GM10248 (cell line): ENCODE results near the gene PRKCD.

Source experiments
- CTCF ChIA-PET: fragments of 300-600 bp; sonication (Branson Sonifier 250); formaldehyde crosslinking; extraction: SDS; loops from one replicate; lab custom pipeline; 2021; ENCODE audit warnings: antibody characterized with exemption; lab: Yijun Ruan, JAX
- POLR2A ChIA-PET: fragments of 350-650 bp; sonication (Branson Sonifier 250); formaldehyde crosslinking; extraction: SDS; loops from one replicate; lab custom pipeline; 2020; ENCODE audit warnings: antibody characterized with exemption; lab: Yijun Ruan, JAX
- DNase-seq: peaks from one replicate; pipeline ENCODE4 v3.0.0; 2012; ENCODE audit errors: extremely low spot score
- TF ChIP-seq, protein P1 (sequence below): IDR thresholded peaks from 2 replicates; pipeline ENCODE4 v1.5.1; 2012; ENCODE audit warnings: mild to moderate bottlenecking, low read depth; ENCODE audit errors: extremely low read depth, missing control alignments, control extremely low read depth

The PRKCD gene

DNA sequence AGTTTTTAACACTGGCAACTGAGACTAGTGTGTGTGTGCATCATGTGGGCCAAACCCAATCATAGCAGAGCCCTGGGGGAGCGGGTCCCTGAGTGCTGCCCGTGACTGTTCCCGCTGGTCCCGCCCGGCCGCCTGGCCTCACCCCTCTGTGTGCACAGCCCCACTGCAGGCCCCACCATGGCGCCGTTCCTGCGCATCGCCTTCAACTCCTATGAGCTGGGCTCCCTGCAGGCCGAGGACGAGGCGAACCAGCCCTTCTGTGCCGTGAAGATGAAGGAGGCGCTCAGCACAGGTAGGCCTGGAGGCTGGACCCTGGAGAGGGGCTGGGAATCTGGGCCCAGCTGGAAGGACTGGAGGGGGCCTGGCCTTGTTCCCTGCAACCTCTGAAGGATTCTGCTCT is 17.2 kb downstream of the PRKCD start:
- DNase-seq: no peak
- TF ChIP-seq, protein P1, sequence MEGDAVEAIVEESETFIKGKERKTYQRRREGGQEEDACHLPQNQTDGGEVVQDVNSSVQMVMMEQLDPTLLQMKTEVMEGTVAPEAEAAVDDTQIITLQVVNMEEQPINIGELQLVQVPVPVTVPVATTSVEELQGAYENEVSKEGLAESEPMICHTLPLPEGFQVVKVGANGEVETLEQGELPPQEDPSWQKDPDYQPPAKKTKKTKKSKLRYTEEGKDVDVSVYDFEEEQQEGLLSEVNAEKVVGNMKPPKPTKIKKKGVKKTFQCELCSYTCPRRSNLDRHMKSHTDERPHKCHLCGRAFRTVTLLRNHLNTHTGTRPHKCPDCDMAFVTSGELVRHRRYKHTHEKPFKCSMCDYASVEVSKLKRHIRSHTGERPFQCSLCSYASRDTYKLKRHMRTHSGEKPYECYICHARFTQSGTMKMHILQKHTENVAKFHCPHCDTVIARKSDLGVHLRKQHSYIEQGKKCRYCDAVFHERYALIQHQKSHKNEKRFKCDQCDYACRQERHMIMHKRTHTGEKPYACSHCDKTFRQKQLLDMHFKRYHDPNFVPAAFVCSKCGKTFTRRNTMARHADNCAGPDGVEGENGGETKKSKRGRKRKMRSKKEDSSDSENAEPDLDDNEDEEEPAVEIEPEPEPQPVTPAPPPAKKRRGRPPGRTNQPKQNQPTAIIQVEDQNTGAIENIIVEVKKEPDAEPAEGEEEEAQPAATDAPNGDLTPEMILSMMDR: no peak
- POLR2A ChIA-PET: no interaction called here
- CTCF ChIA-PET: interaction anchor here (0.9 to 5.6 kb wide), 3 partner anchors 14 to 44 kb away, joined by 4 to 63 read pairs (median 5); no protein-coding TSS in a partner anchor

DNA sequence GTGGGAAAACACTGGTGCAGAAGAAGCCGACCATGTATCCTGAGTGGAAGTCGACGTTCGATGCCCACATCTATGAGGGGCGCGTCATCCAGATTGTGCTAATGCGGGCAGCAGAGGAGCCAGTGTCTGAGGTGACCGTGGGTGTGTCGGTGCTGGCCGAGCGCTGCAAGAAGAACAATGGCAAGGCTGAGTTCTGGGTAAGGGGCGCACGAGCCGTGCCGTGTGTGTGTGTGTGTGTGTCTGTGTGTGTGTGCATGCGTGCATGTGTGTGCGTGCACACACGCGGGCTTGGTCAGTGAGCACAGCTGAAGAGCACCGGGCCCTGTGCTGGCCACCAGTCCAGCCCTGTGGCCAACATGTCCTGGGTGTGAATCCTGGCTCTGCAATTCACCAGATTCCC is 18.6 kb downstream of the PRKCD start:
- no peak for DNase-seq
- ChIA-PET CTCF (interaction anchor here (0.9 to 5.6 kb wide), 5 partner anchors 13 to 21 kb away, joined by 3 to 63 read pairs (median 6); partner anchors contain the start of gene PRKCD), POLR2A (no interaction called here)

DNA sequence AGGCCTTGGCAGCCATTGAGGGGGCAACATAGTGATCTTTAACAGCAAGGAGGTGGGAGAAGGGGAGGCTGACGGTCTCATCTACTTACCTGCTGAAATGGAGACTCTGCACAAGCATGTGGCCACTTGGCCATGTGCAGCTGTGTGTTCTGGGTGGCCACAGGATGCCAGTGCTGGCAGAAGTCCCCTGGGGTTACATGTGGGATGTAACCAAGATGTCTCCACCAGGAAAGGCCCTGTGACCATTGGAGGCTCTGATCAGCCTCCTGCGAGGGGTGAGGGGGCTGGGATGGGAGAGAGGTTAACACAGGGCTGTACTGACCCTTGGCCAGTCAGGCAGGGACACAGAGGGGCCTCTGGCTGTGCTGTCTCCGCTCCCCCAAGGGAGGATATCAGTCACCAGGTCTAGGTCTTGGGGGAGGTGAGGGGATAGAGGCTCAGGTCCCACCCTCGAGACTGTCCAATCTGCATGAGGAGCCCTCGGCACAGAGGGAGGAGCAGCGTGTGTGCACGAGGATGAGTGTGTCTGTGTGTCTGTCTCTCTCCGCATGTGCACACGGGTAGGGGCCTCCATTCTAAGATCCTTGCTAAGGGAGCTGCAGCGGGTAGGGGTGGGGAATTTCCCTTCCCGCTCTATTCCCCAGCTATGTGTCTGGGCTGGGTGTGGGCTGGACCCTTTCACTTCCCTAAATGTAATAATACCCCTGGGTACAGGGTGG is 19.5 kb downstream of the PRKCD start:
- POLR2A ChIA-PET: interaction anchor here (0.5 to 0.9 kb wide), 2 partner anchors 9 to 30 kb away, joined by 5 read pairs; no protein-coding TSS in a partner anchor
- CTCF ChIA-PET: interaction anchor here (0.8 to 5.6 kb wide), 12 partner anchors 10 to 58 kb away, joined by 3 to 63 read pairs (median 6); partner anchors contain the start of gene PRKCD
- TF ChIP-seq, protein P1: no peak
- DNase-seq: peak; percentile 89

More for the DNA sequence above, 18.6 kb downstream of the PRKCD start:
- TF ChIP-seq, protein P1: no peak

DNA sequence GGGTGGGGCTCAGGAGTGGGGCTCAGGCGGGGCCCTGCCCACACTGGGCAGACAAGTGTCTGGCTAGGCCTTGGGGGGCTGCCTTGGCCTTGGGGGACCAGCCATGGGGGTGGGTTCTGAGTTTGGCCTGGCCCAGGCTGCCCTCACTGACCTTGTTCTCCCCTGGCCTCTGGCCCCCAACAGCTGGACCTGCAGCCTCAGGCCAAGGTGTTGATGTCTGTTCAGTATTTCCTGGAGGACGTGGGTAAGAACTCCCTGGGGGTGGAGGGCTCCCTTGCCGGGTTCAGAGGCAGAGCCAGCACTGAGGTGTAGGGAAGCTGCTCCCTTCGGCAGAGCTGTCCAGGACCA is 20.0 kb downstream of the PRKCD start:
- POLR2A ChIA-PET: interaction anchor here (0.9 kb wide), 1 partner anchor 9 kb away, joined by 5 read pairs; no protein-coding TSS in a partner anchor
- TF ChIP-seq, protein P1: no peak
- no peak for DNase-seq
- CTCF ChIA-PET: interaction anchor here (0.8 to 5.6 kb wide), 11 partner anchors 11 to 59 kb away, joined by 3 to 63 read pairs (median 6); partner anchors contain the start of gene PRKCD

DNA sequence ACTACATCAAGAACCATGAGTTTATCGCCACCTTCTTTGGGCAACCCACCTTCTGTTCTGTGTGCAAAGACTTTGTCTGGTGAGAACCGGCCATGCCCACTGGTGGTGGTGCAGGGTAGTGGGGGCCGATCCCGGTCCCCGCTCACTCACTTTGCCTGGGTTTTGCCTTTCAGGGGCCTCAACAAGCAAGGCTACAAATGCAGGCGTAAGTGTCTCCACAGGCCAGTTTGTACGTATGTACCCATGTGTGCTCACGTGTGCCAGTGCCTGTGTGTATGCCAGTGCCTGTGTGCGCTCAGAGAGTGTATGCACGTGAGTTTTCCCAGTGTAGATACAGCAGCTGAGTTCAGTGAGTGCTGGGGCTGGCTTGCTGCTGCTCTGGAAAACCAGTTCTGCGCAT is 20.5 kb downstream of the PRKCD start:
- CTCF ChIA-PET: interaction anchor here (1.2 to 5.6 kb wide), 8 partner anchors 10 to 59 kb away, joined by 3 to 63 read pairs (median 6); no protein-coding TSS in a partner anchor
- POLR2A ChIA-PET: no interaction called here

DNA sequence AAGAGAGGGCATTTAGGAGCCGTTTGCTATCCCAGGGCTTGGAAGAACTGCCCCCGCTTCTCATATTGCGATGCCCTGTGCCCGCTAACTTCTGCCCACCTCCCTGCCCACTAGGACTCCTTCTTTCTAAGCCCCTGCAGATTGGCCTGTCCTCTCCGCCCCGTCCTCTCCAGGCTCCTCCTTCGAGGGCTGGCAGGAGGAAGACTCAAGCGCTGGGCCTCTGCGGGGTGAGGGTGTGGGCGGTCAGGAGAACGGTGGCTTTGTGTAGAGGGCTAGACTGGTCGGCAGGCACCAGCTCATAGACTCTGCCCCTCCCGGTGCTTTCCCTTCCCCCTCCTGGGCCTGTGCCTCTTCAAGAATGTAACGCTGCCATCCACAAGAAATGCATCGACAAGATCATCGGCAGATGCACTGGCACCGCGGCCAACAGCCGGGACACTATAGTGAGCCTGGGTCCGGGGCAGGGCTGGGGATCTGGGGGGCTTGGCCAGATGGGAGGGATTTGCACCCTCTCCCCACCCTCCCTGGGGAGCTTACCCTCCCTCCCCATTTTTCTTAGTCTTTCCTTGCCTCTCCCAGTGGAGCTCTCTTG is 21.9 kb downstream of the PRKCD start:
- DNase-seq: no peak
- TF ChIP-seq, protein P1: no peak
- CTCF ChIA-PET: interaction anchor here (3.4 to 5.6 kb wide), 2 partner anchors 13 to 48 kb away, joined by 20 to 63 read pairs; no protein-coding TSS in a partner anchor
- POLR2A ChIA-PET: no interaction called here

More for the DNA sequence above, 20.5 kb downstream of the PRKCD start:
- DNase-seq: no peak
- TF ChIP-seq, protein P1: no peak
